DMS114 treated with DMSO at 0.1 percent for 48 hours (cell line): ENCODE data around the gene APOBEC2.
A peak's percentile ranks its signal among the peaks of the same experiment; 100 is the strongest.

Experiments used
- DNase-seq: peaks from one replicate; lab custom pipeline; 2025; ENCODE audit not compliant: unreplicated experiment; lab: John Stamatoyannopoulos, UW

Gene APOBEC2

GRCh38 chr6:41083072-41083471 lies 30.1 kb downstream of the APOBEC2 start:
- no peak for DNase-seq

- DNase-seq: no peak
Measured at GRCh38 chr6:41085182-41085581, 32.2 kb downstream of the APOBEC2 start.

- DNase-seq: no peak
Measured at GRCh38 chr6:41088451-41088850, 35.4 kb downstream of the APOBEC2 start.

GRCh38 chr6:41090841-41091761 lies 38.1 kb downstream of the APOBEC2 start:
- DNase-seq: no peak

- peak; percentile 54 for DNase-seq
Measured at GRCh38 chr6:41092421-41093140, 39.6 kb downstream of the APOBEC2 start.

- no peak for DNase-seq
Measured at GRCh38 chr6:41093729-41094128, 40.7 kb downstream of the APOBEC2 start.

- no peak for DNase-seq
Measured at GRCh38 chr6:41097467-41098090, 44.6 kb downstream of the APOBEC2 start.

- no peak for DNase-seq
Measured at GRCh38 chr6:41098366-41098765, 45.4 kb downstream of the APOBEC2 start.

GRCh38 chr6:41100871-41101287 lies 47.9 kb downstream of the APOBEC2 start:
- no peak for DNase-seq

GRCh38 chr6:41103847-41104246 lies 50.8 kb downstream of the APOBEC2 start:
- no peak for DNase-seq

- DNase-seq: no peak
Measured at GRCh38 chr6:41111017-41111416, 58.0 kb downstream of the APOBEC2 start.
